ENCODE measurements around the gene PLK3. TPM values are rescaled to one million over a fixed set of nuclear protein-coding genes. Genes with fewer than 3 reads are reported as not detected.
A peak's percentile ranks its signal among the peaks of the same experiment; 100 is the strongest.

The PLK3 gene
- total and polyA plus RNA-seq, 2 of the 4 experiments (the other 2 are of a cell fraction): 15.8 to 51.6 TPM

DNA sequence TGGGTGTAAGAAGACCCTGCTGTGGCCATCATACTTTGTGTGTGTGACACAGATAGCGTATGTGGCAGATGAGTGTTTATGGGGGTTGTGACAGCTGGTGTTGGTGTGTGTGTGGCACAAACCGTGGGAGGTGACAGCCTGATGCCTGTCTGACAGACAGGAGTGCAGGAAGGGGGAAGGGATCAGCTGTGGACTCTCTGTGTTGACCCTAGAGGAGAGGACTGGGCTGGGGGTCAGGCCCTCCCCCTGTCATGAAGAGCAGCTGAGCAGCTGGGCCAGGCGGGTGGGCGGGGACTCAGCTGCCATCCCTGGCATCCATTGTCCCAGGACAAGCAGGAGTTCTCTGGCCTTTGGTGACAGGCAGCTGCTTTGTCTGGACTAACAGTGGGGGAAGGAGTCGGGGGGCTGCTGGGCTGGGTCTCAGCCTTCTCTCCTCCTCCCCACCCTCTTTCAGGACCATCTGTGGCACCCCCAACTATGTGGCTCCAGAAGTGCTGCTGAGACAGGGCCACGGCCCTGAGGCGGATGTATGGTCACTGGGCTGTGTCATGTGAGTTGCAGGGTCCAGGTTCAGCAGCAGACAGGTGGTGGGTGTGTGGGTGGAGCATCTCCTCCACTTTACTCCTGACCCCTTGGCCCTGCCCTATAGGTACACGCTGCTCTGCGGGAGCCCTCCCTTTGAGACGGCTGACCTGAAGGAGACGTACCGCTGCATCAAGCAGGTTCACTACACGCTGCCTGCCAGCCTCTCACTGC, 2.3 kb downstream of the PLK3 start:
- no TSS peak for BruUV-seq (replicated peaks)
- peak overlapping the region; percentile 28 for H2BK120ac ChIP-seq (ENCODE audit: low read depth, low read length)
- peak overlapping the region; percentile 5; the same call in 1 of the 2 replicates for H4K91ac ChIP-seq (ENCODE audit: insufficient read depth, low read depth, low read length)
- H3K9ac ChIP-seq (ENCODE audit: low read depth, low read length): peak overlapping the region; percentile 87
- H3K27ac ChIP-seq (ENCODE audit: insufficient read depth, low read length): peak overlapping the region; percentile 67
- DNase-seq (no peak), ATAC-seq (ENCODE audit: low read depth) (no peak)
- peak overlapping the region; percentile 91 for H3K23ac ChIP-seq (ENCODE audit: low read depth, low read length)
- H3K27me3 ChIP-seq (ENCODE audit: control insufficient read depth, insufficient read depth, low read length): no peaks in the 10 kb centered on the region
- H4K5ac ChIP-seq (ENCODE audit: low read depth, low read length): no peak overlapping the region
- peak overlapping the region; percentile 90 for H2AK5ac ChIP-seq (ENCODE audit: low read depth, low read length)
- peak overlapping the region; percentile 82 for H3K18ac ChIP-seq (ENCODE audit: low read depth, low read length)
- peaks cover 37% of the 10 kb centered on the region for H3K36me3 ChIP-seq (ENCODE audit: control insufficient read depth, insufficient read depth, low read length)
- H3K4me1 ChIP-seq (ENCODE audit: control insufficient read depth, insufficient read depth, low read length): peaks cover 20% of the 10 kb centered on the region
- no peak overlapping the region for H3K56ac ChIP-seq (ENCODE audit: extremely low read depth, insufficient read depth, low read length)
- in situ Hi-C loops (cut with MboI; ENCODE audit: low sequenced_read_pairs): no loop called here
- peak overlapping the region; percentile 4; the same call in 1 of the 3 replicates for H2BK15ac ChIP-seq (ENCODE audit: low read depth, low read length)
- no peak overlapping the region for H2AFZ ChIP-seq (replicated peaks; ENCODE audit: low read length, poor library complexity)
- peak overlapping the region; percentile 71 for H2BK5ac ChIP-seq (ENCODE audit: low read depth, low read length, poor library complexity, severe bottlenecking)
- peak overlapping the region; percentile 100 for H3K4me2 ChIP-seq (ENCODE audit: low read depth, low read length)
- dilution Hi-C loops (cut with HindIII; ENCODE audit: low sequenced_read_pairs, unreplicated experiment): no loop called here
- H3K9me3 ChIP-seq (ENCODE audit: control insufficient read depth, insufficient read depth, low read length): no peaks in the 10 kb centered on the region
- peak overlapping the region; percentile 97 for H3K14ac ChIP-seq (replicated peaks; ENCODE audit: low read depth, low read length)
- 80% methylated on average over 5 of the region's 13 CpGs; no CpG with 5 or more reads in 1 of the 2 experiments for WGBS, 2 experiments (ENCODE audit: extremely low coverage in 2 of 2, insufficient read length in 1 of 2)
- peak overlapping the region; percentile 95 for H3K4ac ChIP-seq (ENCODE audit: low read depth, low read length)
- peaks cover 28% of the 10 kb centered on the region for H4K20me1 ChIP-seq (ENCODE audit: insufficient read depth, low read length)
- H2AK9ac ChIP-seq (replicated peaks; ENCODE audit: low read depth, low read length, poor library complexity): peak overlapping the region; percentile 89
- CTCF ChIA-PET: interaction anchor here (0.6 kb wide), 1 partner anchor 36 kb away, joined by 3 read pairs; no protein-coding TSS in a partner anchor
- H4K8ac ChIP-seq (ENCODE audit: low read depth in 2 of 2, low read length in 2 of 2): no peak overlapping the region
- H2BK20ac ChIP-seq (ENCODE audit: low read depth, low read length): no peak overlapping the region
- intact Hi-C loops (cut with micrococcal nuclease): loop anchor here (10.0 kb wide), 1 partner anchor 502 kb away; no protein-coding TSS in a partner anchor
- POLR2A ChIA-PET (ENCODE audit: unreplicated experiment): interaction anchor here (0.7 kb wide), 2 partner anchors 11 to 17 kb away, joined by 5 read pairs; no protein-coding TSS in a partner anchor
- H3K9me1 ChIP-seq (ENCODE audit: insufficient read depth, low read length): peaks cover 12% of the 10 kb centered on the region
- peak overlapping the region; percentile 74 for H3K4me3 ChIP-seq (ENCODE audit: insufficient read depth, low read depth, low read length)
- H3K79me1 ChIP-seq (ENCODE audit: low read depth in 1 of 2, low read length in 2 of 2): peaks cover 14 to 41% of the 10 kb centered on the region in 2 experiments; a peak in 3 of 4 replicates
- TF ChIP-seq, protein P1, sequence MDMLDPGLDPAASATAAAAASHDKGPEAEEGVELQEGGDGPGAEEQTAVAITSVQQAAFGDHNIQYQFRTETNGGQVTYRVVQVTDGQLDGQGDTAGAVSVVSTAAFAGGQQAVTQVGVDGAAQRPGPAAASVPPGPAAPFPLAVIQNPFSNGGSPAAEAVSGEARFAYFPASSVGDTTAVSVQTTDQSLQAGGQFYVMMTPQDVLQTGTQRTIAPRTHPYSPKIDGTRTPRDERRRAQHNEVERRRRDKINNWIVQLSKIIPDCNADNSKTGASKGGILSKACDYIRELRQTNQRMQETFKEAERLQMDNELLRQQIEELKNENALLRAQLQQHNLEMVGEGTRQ (IDR thresholded peaks at IDR 0.05; ENCODE audit: low read depth, low read length): no peak
- TF ChIP-seq, protein P2, sequence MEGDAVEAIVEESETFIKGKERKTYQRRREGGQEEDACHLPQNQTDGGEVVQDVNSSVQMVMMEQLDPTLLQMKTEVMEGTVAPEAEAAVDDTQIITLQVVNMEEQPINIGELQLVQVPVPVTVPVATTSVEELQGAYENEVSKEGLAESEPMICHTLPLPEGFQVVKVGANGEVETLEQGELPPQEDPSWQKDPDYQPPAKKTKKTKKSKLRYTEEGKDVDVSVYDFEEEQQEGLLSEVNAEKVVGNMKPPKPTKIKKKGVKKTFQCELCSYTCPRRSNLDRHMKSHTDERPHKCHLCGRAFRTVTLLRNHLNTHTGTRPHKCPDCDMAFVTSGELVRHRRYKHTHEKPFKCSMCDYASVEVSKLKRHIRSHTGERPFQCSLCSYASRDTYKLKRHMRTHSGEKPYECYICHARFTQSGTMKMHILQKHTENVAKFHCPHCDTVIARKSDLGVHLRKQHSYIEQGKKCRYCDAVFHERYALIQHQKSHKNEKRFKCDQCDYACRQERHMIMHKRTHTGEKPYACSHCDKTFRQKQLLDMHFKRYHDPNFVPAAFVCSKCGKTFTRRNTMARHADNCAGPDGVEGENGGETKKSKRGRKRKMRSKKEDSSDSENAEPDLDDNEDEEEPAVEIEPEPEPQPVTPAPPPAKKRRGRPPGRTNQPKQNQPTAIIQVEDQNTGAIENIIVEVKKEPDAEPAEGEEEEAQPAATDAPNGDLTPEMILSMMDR (conservative IDR thresholded peaks at IDR 0.05; ENCODE audit: low read depth, low read length): no peak
- TF ChIP-seq, protein P3, sequence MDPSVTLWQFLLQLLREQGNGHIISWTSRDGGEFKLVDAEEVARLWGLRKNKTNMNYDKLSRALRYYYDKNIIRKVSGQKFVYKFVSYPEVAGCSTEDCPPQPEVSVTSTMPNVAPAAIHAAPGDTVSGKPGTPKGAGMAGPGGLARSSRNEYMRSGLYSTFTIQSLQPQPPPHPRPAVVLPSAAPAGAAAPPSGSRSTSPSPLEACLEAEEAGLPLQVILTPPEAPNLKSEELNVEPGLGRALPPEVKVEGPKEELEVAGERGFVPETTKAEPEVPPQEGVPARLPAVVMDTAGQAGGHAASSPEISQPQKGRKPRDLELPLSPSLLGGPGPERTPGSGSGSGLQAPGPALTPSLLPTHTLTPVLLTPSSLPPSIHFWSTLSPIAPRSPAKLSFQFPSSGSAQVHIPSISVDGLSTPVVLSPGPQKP (IDR thresholded peaks at IDR 0.05; ENCODE audit: borderline replicate concordance, low read depth, low read length): no peak
- TF ChIP-seq NFE2L2 (IDR thresholded peaks at IDR 0.05; ENCODE audit: low read depth, low read length) (no peak), RFX5 (IDR thresholded peaks at IDR 0.05; ENCODE audit: low read depth, low read length) (no peak), BHLHE40 (IDR thresholded peaks at IDR 0.05; ENCODE audit: low read depth, low read length) (no peak), MAFK (IDR thresholded peaks at IDR 0.05; ENCODE audit: low read depth, low read length) (no peak), SMC3 (IDR thresholded peaks at IDR 0.05; ENCODE audit: low read depth, low read length) (no peak), CHD1 (IDR thresholded peaks at IDR 0.05; ENCODE audit: low read depth, low read length) (no peak), MAZ (IDR thresholded peaks at IDR 0.05; ENCODE audit: borderline replicate concordance, low read depth, low read length) (no peak), POLR2A (IDR thresholded peaks at IDR 0.05; ENCODE audit: low read depth, low read length) (no peak), MXI1 (IDR thresholded peaks at IDR 0.05; ENCODE audit: borderline replicate concordance, low read depth, low read length) (no peak), CEBPB (IDR thresholded peaks at IDR 0.05; ENCODE audit: low read depth, low read length) (no peak), FOS (IDR thresholded peaks at IDR 0.05; ENCODE audit: low read depth, low read length) (no peak)
